Measurements from ENCODE around the gene AUH. TPM values are rescaled to one million over a fixed set of nuclear protein-coding genes. Genes with fewer than 3 reads are reported as not detected.
"Not testable (repeated sequence)": the region's sequence is repeated elsewhere in the genome, so short reads cannot be mapped to it uniquely, and the experiment has no call there.

The AUH gene
- total RNA-seq, 1 experiment from 2014 or later: 21.7 TPM

- Histone ChIP-seq H3K56ac (ENCODE audit: insufficient read length, low read depth, low read length) (no peak overlapping the region), H3K4ac (ENCODE audit: low read depth, low read length) (no peak overlapping the region), H4K91ac (ENCODE audit: insufficient read length, low read depth, low read length) (no peak overlapping the region), H2BK15ac (ENCODE audit: low read depth, low read length) (no peak overlapping the region), H2BK20ac (ENCODE audit: low read depth, low read length, poor library complexity, severe bottlenecking) (no peak overlapping the region), H3K79me1 (ENCODE audit: insufficient read depth, low read depth, low read length, poor library complexity, severe bottlenecking) (no peaks in the 10 kb centered on the region), H3K4me1 (ENCODE audit: insufficient read depth, low read length) (peaks cover 5% of the 10 kb centered on the region; the same call in 1 of the 2 replicates), H4K20me1 (ENCODE audit: control insufficient read depth, insufficient read depth, insufficient read length) (no peaks in the 10 kb centered on the region), H3T11ph (ENCODE audit: low read length) (no peak overlapping the region), H3K27me3 (ENCODE audit: insufficient read depth, low read length) (no peaks in the 10 kb centered on the region), H2AK5ac (ENCODE audit: insufficient read length, low read length) (no peak overlapping the region), H4K8ac (replicated peaks; ENCODE audit: insufficient read length, low read depth, low read length) (no peak overlapping the region), H2BK120ac (ENCODE audit: low read depth, low read length, poor library complexity, severe bottlenecking) (no peak overlapping the region), H3K9me3 (ENCODE audit: control insufficient read depth, low read depth, low read length) (no peaks in the 10 kb centered on the region), H3K23me2 (ENCODE audit: insufficient read length, low read depth, low read length, poor library complexity, severe bottlenecking) (no peaks in the 10 kb centered on the region), H3K18ac (ENCODE audit: insufficient read length, low read depth, low read length) (no peak overlapping the region), H3K14ac (ENCODE audit: insufficient read depth, low read length) (no peak overlapping the region), H3K4me2 (ENCODE audit: insufficient read depth, insufficient read length, low read length) (no peak overlapping the region), H2BK5ac (ENCODE audit: insufficient read length, low read length) (no peak overlapping the region), H3K27ac (ENCODE audit: insufficient read length, low read depth, low read length) (no peak overlapping the region), H3K23ac (ENCODE audit: insufficient read length, low read depth, low read length) (no peak overlapping the region), H3K9ac (ENCODE audit: extremely low read depth, insufficient read length, low read length) (no peak overlapping the region), H2AFZ (ENCODE audit: low read length) (no peak overlapping the region), H2BK12ac (ENCODE audit: insufficient read length, low read depth, low read length) (no peak overlapping the region), H3K79me2 (ENCODE audit: insufficient read depth, low read length) (no peaks in the 10 kb centered on the region), H4K5ac (ENCODE audit: insufficient read length, low read depth, low read length) (no peak overlapping the region)
- Mint-ChIP-seq H3K36me3 (ENCODE audit: insufficient read depth in 1 of 3, low read depth in 3 of 3) (peaks cover 8 to 19% (median 10%) of the 10 kb centered on the region in 3 experiments; a peak in 6 of 7 replicates), H3K4me1 (peaks cover 15 to 18% of the 10 kb centered on the region in 2 experiments), H3K4me3 (no peak overlapping the region), H3K9me3 (peaks cover 17 to 19% of the 10 kb centered on the region in 2 experiments; a peak in 4 of 5 replicates), H3K27ac (no peak overlapping the region), H3K27me3 (ENCODE audit: low read depth) (peaks cover 15% of the 10 kb centered on the region)
- TF ChIP-seq CTCF (conservative IDR thresholded peaks at IDR 0.05): no peak
- DNase-seq: no peak
- no CpG with 5 or more reads among the region's 1 CpG for WGBS (ENCODE audit: extremely low coverage, insufficient read length, low lambda C conversion rate)
Measured at GRCh38 chr9:91199739-91200497, 161.8 kb downstream of the AUH start.

DNA sequence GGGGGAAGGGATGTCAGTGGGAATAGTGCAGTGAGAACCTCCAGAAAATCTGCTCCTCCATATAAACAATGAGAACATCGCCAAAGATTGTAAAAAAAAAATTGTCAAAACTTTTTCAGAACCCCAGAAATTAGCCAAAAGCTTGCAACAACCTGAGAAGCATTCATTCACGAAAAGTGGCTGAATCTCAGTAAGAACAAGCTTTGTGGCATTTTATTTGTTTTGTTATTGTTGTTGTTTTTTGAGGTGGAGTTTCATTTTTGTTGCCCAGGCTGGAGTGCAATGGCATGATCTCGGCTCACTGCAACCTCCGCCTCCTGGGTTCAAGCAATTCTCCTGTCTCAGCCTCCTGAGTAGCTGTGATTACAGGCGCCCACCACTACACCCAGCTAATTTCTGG, 162.8 kb downstream of the AUH start:
- H2AK5ac ChIP-seq (ENCODE audit: insufficient read length, low read length); H3K4me2 ChIP-seq (ENCODE audit: insufficient read depth, insufficient read length, low read length); DNase-seq; H3K27ac ChIP-seq (ENCODE audit: insufficient read length, low read depth, low read length); H3K79me2 ChIP-seq (ENCODE audit: insufficient read depth, low read length); H2BK15ac ChIP-seq (ENCODE audit: low read depth, low read length); H3K23ac ChIP-seq (ENCODE audit: insufficient read length, low read depth, low read length); H3K79me1 ChIP-seq (ENCODE audit: insufficient read depth, low read depth, low read length, poor library complexity, severe bottlenecking); H2BK5ac ChIP-seq (ENCODE audit: insufficient read length, low read length); H2BK12ac ChIP-seq (ENCODE audit: insufficient read length, low read depth, low read length); H3K56ac ChIP-seq (ENCODE audit: insufficient read length, low read depth, low read length); H3K23me2 ChIP-seq (ENCODE audit: insufficient read length, low read depth, low read length, poor library complexity, severe bottlenecking); H3K14ac ChIP-seq (ENCODE audit: insufficient read depth, low read length); H3K9me3 ChIP-seq (ENCODE audit: control insufficient read depth, low read depth, low read length); H3T11ph ChIP-seq (ENCODE audit: low read length); H4K20me1 ChIP-seq (ENCODE audit: control insufficient read depth, insufficient read depth, insufficient read length); H4K91ac ChIP-seq (ENCODE audit: insufficient read length, low read depth, low read length); H3K4me3 Mint-ChIP-seq; H3K27ac Mint-ChIP-seq; H3K27me3 ChIP-seq (ENCODE audit: insufficient read depth, low read length); H2BK120ac ChIP-seq (ENCODE audit: low read depth, low read length, poor library complexity, severe bottlenecking); H4K8ac ChIP-seq (replicated peaks; ENCODE audit: insufficient read length, low read depth, low read length); H3K18ac ChIP-seq (ENCODE audit: insufficient read length, low read depth, low read length); H2AFZ ChIP-seq (ENCODE audit: low read length); H2BK20ac ChIP-seq (ENCODE audit: low read depth, low read length, poor library complexity, severe bottlenecking); H3K4ac ChIP-seq (ENCODE audit: low read depth, low read length); H3K4me1 ChIP-seq (ENCODE audit: insufficient read depth, low read length); H3K9ac ChIP-seq (ENCODE audit: extremely low read depth, insufficient read length, low read length); H4K5ac ChIP-seq (ENCODE audit: insufficient read length, low read depth, low read length): not testable (repeated sequence)
- no CpG with 5 or more reads among the region's 5 CpGs for WGBS (ENCODE audit: extremely low coverage, insufficient read length, low lambda C conversion rate)
- H3K36me3 Mint-ChIP-seq (ENCODE audit: insufficient read depth in 1 of 3, low read depth in 3 of 3): peaks cover 8 to 19% (median 10%) of the 10 kb centered on the region in 3 experiments; a peak in 6 of 7 replicates
- H3K4me1 Mint-ChIP-seq: peaks cover 15 to 21% of the 10 kb centered on the region in 2 experiments
- peaks cover 17 to 23% of the 10 kb centered on the region in 2 experiments; a peak in 4 of 5 replicates for H3K9me3 Mint-ChIP-seq
- peaks cover 26% of the 10 kb centered on the region for H3K27me3 Mint-ChIP-seq (ENCODE audit: low read depth)
